ENCODE results near the gene LIN28B.

DNA sequence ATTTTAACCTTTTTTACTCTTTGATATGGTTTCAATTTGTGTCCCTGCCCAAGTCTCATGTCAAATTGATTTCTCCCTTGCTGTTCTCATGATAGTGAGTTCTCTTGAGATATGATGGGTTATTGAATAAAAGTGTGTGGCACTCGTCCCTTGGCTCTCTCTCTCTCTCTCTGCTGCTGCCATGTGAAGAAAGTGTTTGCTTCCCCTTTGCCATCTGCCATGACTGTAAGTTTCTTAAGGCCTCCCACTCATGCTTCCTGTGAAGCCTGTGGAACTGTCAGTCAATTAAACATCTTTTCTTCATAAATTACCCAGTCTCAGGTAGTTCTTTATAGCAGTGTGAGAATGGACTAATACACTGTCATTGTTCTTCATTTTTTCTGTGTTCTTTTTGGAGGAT is 48.5 kb downstream of the LIN28B start:
- TF ChIP-seq ZNF416 (tag by site-specific recombination; IDR thresholded peaks at IDR 0.05): no peak
- TF ChIP-seq, protein P1, sequence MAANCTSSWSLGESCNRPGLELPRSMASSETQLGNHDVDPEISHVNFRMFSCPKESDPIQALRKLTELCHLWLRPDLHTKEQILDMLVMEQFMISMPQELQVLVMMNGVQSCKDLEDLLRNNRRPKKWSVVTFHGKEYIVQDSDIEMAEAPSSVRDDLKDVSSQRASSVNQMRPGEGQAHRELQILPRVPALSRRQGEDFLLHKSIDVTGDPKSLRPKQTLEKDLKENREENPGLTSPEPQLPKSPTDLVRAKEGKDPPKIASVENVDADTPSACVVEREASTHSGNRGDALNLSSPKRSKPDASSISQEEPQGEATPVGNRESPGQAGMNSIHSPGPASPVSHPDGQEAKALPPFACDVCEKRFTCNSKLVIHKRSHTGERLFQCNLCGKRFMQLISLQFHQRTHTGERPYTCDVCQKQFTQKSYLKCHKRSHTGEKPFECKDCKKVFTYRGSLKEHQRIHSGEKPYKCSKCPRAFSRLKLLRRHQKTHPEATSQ (tag by site-specific recombination; IDR thresholded peaks at IDR 0.05): no peak
- TF ChIP-seq, protein P2, sequence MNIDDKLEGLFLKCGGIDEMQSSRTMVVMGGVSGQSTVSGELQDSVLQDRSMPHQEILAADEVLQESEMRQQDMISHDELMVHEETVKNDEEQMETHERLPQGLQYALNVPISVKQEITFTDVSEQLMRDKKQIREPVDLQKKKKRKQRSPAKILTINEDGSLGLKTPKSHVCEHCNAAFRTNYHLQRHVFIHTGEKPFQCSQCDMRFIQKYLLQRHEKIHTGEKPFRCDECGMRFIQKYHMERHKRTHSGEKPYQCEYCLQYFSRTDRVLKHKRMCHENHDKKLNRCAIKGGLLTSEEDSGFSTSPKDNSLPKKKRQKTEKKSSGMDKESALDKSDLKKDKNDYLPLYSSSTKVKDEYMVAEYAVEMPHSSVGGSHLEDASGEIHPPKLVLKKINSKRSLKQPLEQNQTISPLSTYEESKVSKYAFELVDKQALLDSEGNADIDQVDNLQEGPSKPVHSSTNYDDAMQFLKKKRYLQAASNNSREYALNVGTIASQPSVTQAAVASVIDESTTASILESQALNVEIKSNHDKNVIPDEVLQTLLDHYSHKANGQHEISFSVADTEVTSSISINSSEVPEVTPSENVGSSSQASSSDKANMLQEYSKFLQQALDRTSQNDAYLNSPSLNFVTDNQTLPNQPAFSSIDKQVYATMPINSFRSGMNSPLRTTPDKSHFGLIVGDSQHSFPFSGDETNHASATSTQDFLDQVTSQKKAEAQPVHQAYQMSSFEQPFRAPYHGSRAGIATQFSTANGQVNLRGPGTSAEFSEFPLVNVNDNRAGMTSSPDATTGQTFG (tag by site-specific recombination; IDR thresholded peaks at IDR 0.05; ENCODE audit: borderline replicate concordance): no peak

Measured in HEK293 (cell line).